HEK293 (cell line): ENCODE measurements around the gene NKPD1.
"Not testable (repeated sequence)": the region's sequence is repeated elsewhere in the genome, so short reads cannot be mapped to it uniquely, and the experiment has no call there.

Source experiments
- CTCF ChIA-PET: fragments of 350-600 bp; formaldehyde crosslinking; extraction: SDS; loops from one replicate; lab custom pipeline; 2021; ENCODE audit warnings: antibody characterized with exemption; lab: Yijun Ruan, JAX
- POLR2A ChIA-PET: fragments of 300-600 bp; formaldehyde crosslinking; extraction: SDS; loops from one replicate; lab custom pipeline; 2020; ENCODE audit warnings: antibody characterized with exemption, inconsistent platforms; lab: Yijun Ruan, JAX
- H3K27ac ChIP-seq: fragments of 200-500 bp; sonication (Bioruptor generic); 2 replicates; pipeline ENCODE4 v1.5.1; 2014; ENCODE audit warnings: low read depth, low read length, control low read depth, inconsistent platforms; ENCODE audit errors: extremely low read depth
- H3K36me3 ChIP-seq, 2 experiments: fragments of 200-500 bp in 1 of 2; sonication (Bioruptor generic) in 1 of 2; 1 replicate in 1 of 2; 2 replicates in 1 of 2; pipeline ENCODE4 v1.5.1; 2014 to 2017; ENCODE audit warnings: inconsistent platforms in 2 of 2, low read length in 2 of 2; ENCODE audit not compliant: control insufficient read depth in 2 of 2, insufficient read depth in 1 of 2
- H3K4me1 ChIP-seq: fragments of 200-500 bp; sonication (Bioruptor generic); 2 replicates; pipeline ENCODE4 v1.5.1; 2014; ENCODE audit warnings: mild to moderate bottlenecking, low read length, inconsistent platforms; ENCODE audit not compliant: control insufficient read depth, insufficient read depth
- H3K4me3 ChIP-seq: 2 replicates; pipeline ENCODE4 v1.5.1; 2011; ENCODE audit warnings: low read depth, mild to moderate bottlenecking, control low read depth, low read length, moderate library complexity
- H3K9me3 ChIP-seq: fragments of 200-500 bp; sonication (Bioruptor generic); 2 replicates; pipeline ENCODE4 v1.5.1; 2014; ENCODE audit warnings: low read depth, low read length, inconsistent platforms; ENCODE audit not compliant: control insufficient read depth, insufficient read depth
- EGR2 ChIP-seq: fragments of 450-650 bp; formaldehyde crosslinking; IDR thresholded peaks from 2 replicates; pipeline ENCODE4 v1.5.1; 2016; ENCODE audit warnings: low read depth, missing biosample characterization, missing genetic modification characterization
- GLI2 ChIP-seq: fragments of 450-650 bp; formaldehyde crosslinking; IDR thresholded peaks from 2 replicates; pipeline ENCODE4; 2017; ENCODE audit warnings: missing biosample characterization, missing genetic modification characterization, low read depth, borderline replicate concordance
- GLIS1 ChIP-seq: fragments of 450-650 bp; formaldehyde crosslinking; IDR thresholded peaks from 2 replicates; pipeline ENCODE4 v1.5.1; 2016; ENCODE audit warnings: missing biosample characterization, missing genetic modification characterization
- MEIS1 ChIP-seq: sonication (generic); formaldehyde crosslinking; IDR thresholded peaks from 2 replicates; pipeline ENCODE4 v1.8.1; 2022; ENCODE audit warnings: missing genetic modification reagents, mild to moderate bottlenecking, borderline replicate concordance
- OSR2 ChIP-seq: fragments of 450-650 bp; formaldehyde crosslinking; IDR thresholded peaks from 2 replicates; pipeline ENCODE4 v1.5.1; 2016; ENCODE audit warnings: missing biosample characterization, missing genetic modification characterization
- SETDB1 ChIP-seq: IDR thresholded peaks from one replicate; pipeline ENCODE4 v1.6.1; 2017; ENCODE audit warnings: mild to moderate bottlenecking, low read length, moderate library complexity, mixed read lengths; ENCODE audit not compliant: insufficient read length
- TRIM28 ChIP-seq: IDR thresholded peaks from 2 replicates; pipeline ENCODE4 v1.6.1; 2011; ENCODE audit warnings: low read length, control low read depth, borderline replicate concordance
- ZBTB1 ChIP-seq: fragments of 450-650 bp; formaldehyde crosslinking; IDR thresholded peaks from 2 replicates; pipeline ENCODE4 v1.5.1; 2016; ENCODE audit warnings: missing biosample characterization, missing genetic modification characterization
- ZEB2 ChIP-seq: fragments of 450-650 bp; formaldehyde crosslinking; IDR thresholded peaks from 2 replicates; pipeline ENCODE4 v1.5.1; 2016; ENCODE audit warnings: missing biosample characterization, missing genetic modification characterization
- ZFHX2 ChIP-seq: fragments of 450-650 bp; formaldehyde crosslinking; conservative IDR thresholded peaks from 2 replicates; pipeline ENCODE4 v1.5.1; 2016; ENCODE audit warnings: missing biosample characterization, missing genetic modification characterization
- ZIC2 ChIP-seq: fragments of 450-650 bp; formaldehyde crosslinking; IDR thresholded peaks from 2 replicates; pipeline ENCODE4 v1.5.1; 2016; ENCODE audit warnings: missing biosample characterization, missing genetic modification characterization
- ZNF354C ChIP-seq: fragments of 450-650 bp; formaldehyde crosslinking; IDR thresholded peaks from 2 replicates; pipeline ENCODE4 v1.5.1; 2016; ENCODE audit warnings: missing biosample characterization, missing genetic modification characterization, low read depth, borderline replicate concordance
- ZNF362 ChIP-seq: fragments of 450-650 bp; formaldehyde crosslinking; IDR thresholded peaks from 2 replicates; pipeline ENCODE4 v1.5.1; 2016; ENCODE audit warnings: missing biosample characterization, missing genetic modification characterization
- ZNF398 ChIP-seq: fragments of 450-650 bp; formaldehyde crosslinking; IDR thresholded peaks from 2 replicates; pipeline ENCODE4 v1.5.1; 2017; ENCODE audit warnings: missing biosample characterization, missing genetic modification characterization
- ZNF521 ChIP-seq: fragments of 450-650 bp; formaldehyde crosslinking; IDR thresholded peaks from 2 replicates; pipeline ENCODE4 v1.5.1; 2017; ENCODE audit warnings: missing biosample characterization, mild to moderate bottlenecking, missing genetic modification characterization
- ZNF704 ChIP-seq: fragments of 450-650 bp; formaldehyde crosslinking; IDR thresholded peaks from 2 replicates; pipeline ENCODE4 v1.5.1; 2016; ENCODE audit warnings: missing biosample characterization, missing genetic modification characterization
- ZSCAN30 ChIP-seq: fragments of 450-650 bp; IDR thresholded peaks from 2 replicates; pipeline ENCODE4 v1.5.1; 2018; ENCODE audit warnings: missing biosample characterization, mild to moderate bottlenecking, missing genetic modification characterization, moderate library complexity

The NKPD1 gene

GRCh38 chr19:45121827-45122345 lies 38.9 kb downstream of the NKPD1 start:
- Histone ChIP-seq H3K4me3 (no peak overlapping the region), H3K36me3 (no peaks in the 10 kb centered on the region; a peak in 1 of 3 replicates), H3K4me1 (peaks cover 21% of the 10 kb centered on the region), H3K9me3 (no peaks in the 10 kb centered on the region), H3K27ac (no peak overlapping the region)
- ChIA-PET CTCF (interaction anchor here (0.6 kb wide), 1 partner anchor 30 kb away, joined by 3 read pairs; no protein-coding TSS in a partner anchor), POLR2A (no interaction called here)
- TF ChIP-seq GLIS1 (tag by site-specific recombination) = peak; percentile 44; the same call in 1 of the 2 replicates
- no peak for TF ChIP-seq ZBTB1 (tag by site-specific recombination)
- TF ChIP-seq ZNF354C (tag by site-specific recombination) = no peak
- TF ChIP-seq MEIS1 (CRISPR knock-in tag) = no peak
- no peak for TF ChIP-seq ZEB2 (tag by site-specific recombination)
- TF ChIP-seq GLI2 (tag by site-specific recombination) = no peak

GRCh38 chr19:45119582-45119981 lies 41.2 kb downstream of the NKPD1 start:
- Histone ChIP-seq H3K4me1 (peaks cover 21% of the 10 kb centered on the region), H3K27ac (no peak overlapping the region), H3K4me3 (no peak overlapping the region), H3K36me3 (no peaks in the 10 kb centered on the region; a peak in 1 of 3 replicates), H3K9me3 (no peaks in the 10 kb centered on the region)
- no peak for TF ChIP-seq TRIM28
- no peak for TF ChIP-seq ZEB2 (tag by site-specific recombination)
- no peak for TF ChIP-seq ZNF704 (tag by site-specific recombination)
- TF ChIP-seq ZNF362 = no peak
- TF ChIP-seq ZSCAN30 (tag by site-specific recombination) = no peak
- TF ChIP-seq ZNF521 (tag by site-specific recombination) = no peak
- no peak for TF ChIP-seq OSR2
- no peak for TF ChIP-seq SETDB1
- no peak for TF ChIP-seq ZNF398
- ChIA-PET POLR2A (interaction anchor here (0.6 to 0.7 kb wide), 2 partner anchors 28 to 668 kb away, joined by 4 to 6 read pairs; no protein-coding TSS in a partner anchor), CTCF (interaction anchor here (1.2 kb wide), 1 partner anchor 60 kb away, joined by 5 read pairs; no protein-coding TSS in a partner anchor)

- not testable (repeated sequence) for H3K27ac ChIP-seq, H3K4me3 ChIP-seq, H3K9me3 ChIP-seq
- CTCF ChIA-PET = interaction anchor here (0.6 to 1.1 kb wide), 4 partner anchors 13 to 25 kb away, joined by 3 to 4 read pairs (median 4); no protein-coding TSS in a partner anchor
- H3K4me1 ChIP-seq = peaks cover 22% of the 10 kb centered on the region
- TF ChIP-seq ZFHX2 (peak; percentile 51), ZIC2 (tag by site-specific recombination) (peak; percentile 75), EGR2 (peak; percentile 29; the same call in 1 of the 2 replicates)
- TF ChIP-seq, all 188 proteins: peak for 3; not testable (repeated sequence) for 185
- not testable (repeated sequence) for H3K36me3 ChIP-seq
- POLR2A ChIA-PET = interaction anchor here (0.5 to 1.3 kb wide), 2 partner anchors 27 to 1243 kb away, joined by 4 to 7 read pairs; no protein-coding TSS in a partner anchor
Measured at GRCh38 chr19:45118591-45119355, 42.0 kb downstream of the NKPD1 start.
